GM18868 (cell line): ENCODE results near the gene IL6R.
A peak's percentile ranks its signal among the peaks of the same experiment; 100 is the strongest.
"Not testable (repeated sequence)": the region's sequence is repeated elsewhere in the genome, so short reads cannot be mapped to it uniquely, and the experiment has no call there.

Experiments
- ATAC-seq: cut with Tn5 transposase; IDR thresholded peaks from one replicate; pipeline ENCODE4 v1.9.1; 2021; ENCODE audit warnings: mild to moderate bottlenecking, moderate library complexity; ENCODE audit not compliant: unreplicated experiment

IL6R gene

DNA sequence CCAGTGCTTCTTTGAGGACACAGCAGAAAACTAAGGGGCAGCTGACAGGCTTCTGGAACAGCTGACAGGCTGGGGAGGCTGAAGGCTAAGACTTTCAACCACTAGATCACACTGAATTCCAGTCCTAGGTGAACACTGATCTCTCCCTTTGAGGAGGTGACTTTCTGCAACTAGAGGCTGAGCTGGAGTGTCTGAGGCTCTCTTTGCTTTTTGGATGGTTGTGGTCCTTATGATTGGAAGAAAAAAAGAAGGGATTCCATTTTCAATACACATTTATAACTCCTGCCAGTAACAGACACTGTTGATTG, 1.4 kb downstream of the IL6R start:
- ATAC-seq = no peak

DNA sequence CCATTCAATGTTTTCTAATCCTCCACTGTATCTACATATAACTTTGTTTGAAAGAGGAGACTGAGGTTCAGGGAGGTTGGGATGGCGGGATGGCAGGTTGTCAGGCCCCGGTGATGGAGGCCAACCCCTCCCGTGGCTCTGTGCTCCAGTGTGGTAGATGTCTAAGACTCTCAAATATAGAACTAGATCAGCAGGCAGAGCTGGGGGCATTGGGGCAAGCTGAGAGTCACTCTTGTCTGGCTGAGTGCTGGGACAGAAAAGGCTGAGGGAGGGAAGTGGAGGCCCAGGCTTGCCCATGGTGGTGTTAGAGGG, 1.7 kb downstream of the IL6R start:
- ATAC-seq = no peak

DNA sequence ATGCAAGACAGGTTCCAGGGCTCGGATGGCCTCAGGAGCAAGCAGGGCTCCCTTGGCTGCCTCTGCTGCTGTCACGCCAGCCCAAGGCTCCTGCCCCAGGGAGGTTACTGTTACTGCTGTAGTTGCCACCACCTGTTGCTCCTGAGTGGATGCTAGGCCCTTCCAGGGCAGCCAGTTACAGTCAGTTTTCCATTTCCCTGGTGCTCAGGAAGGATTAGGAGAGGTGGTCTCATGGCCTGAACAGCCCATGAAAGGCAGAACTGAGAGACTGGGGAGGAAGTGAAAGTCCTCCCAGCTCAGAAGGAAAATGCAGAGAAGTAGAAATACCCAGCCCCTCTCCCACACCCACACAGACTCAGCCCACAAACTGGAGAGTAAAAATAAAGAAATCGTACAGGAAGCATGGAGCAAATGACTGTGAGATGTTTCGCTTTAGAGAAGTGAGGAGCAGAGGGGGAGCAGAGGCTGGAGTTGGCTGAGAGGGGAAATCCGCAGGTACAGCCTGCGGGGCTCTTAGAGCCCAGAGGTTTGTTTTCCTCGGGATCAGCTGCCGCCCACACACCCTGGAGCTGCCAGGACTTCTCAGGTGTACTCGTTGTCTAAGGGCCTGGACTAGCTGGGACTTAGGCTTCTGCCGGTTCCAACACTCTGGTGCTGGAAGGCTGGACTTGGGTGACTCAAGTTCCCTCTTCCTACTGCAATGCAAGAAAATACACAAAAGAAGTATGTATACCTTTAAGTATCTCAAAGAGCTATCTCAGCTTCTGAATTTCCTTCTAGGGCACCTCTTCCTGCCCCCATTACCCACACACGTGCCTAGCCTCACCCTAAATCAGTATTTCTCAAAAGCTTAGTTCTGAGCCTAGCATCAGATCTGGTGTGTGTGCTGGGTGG, 2.3 kb downstream of the IL6R start:
- ATAC-seq = no peak

DNA sequence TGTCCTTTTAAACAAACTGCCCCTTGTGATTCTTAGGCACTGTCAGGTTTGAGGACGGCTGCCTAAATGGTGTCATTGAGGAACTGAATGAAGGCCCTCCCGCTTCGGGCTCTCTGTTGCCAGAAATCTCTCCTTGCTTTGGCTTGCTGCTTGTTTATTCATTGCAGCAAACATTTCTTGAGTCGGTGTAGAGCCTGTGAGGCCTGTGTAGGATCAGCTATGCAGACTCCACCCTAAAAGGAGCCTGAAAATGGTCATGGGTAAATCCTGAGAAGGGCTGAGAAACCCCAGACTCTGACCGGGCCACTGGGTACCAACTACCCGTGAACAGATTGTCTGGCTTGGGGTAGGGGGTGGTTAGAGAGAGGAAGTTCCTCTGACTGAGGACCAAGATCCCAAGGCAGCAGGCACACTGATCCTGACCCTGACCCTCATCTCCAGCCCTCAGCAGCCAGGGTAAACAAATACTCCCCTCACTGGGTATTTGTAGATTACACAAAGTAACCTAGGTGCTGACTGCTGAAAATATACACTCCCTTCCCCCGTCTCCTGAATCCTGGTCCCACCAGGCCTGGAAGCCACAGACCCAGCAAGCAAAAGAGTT, 3.1 kb downstream of the IL6R start:
- ATAC-seq = no peak

DNA sequence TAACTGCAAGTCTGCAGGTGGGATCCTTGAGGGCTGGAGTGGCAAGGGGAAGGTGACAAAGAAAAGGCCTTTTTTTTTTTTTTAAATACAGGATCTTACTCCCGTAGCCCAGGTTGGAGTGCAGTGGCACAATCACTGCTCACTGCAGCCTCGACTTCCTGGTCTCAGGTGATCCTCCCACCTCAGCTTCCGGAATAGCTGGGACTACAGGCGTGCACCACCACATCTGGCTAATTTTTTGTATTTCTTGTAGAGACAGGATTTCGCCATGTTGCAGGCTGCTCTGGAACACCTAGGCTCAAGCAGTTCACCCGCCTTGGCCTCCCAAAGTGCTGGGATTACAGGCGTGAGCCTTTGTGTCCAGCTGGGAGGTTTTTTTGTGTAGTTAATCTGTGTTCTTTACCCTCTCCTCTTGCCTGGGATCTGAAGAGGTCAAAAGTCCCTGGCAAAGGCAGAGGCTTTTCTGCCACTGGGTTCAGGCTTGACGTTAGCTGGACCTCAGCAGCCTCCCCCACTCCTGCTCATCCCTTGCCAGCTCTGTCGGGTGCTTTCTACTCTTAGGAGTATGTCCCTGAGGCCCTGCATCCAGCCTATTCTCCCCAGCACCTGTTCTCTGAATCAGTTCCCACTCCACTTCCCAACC, 5.2 kb downstream of the IL6R start:
- no peak for ATAC-seq

DNA sequence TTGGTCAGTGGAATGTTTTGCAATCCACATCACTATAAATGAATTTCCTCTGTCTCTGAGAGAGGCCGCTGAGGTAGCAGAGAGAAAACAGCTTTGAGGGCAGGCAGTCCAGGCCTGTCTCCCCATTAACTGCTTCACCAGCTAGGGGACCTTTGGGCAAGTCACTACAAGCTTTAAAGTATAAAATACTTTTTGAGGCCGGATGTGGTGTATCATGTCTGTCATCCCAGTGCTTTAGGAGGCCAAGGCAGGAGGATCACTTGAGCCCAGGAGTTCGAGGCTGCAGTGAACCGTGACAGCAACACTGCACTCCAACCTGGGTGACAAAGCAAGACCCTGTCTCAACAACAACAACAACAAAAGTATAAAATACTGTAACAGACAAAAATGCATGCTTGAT, 6.4 kb downstream of the IL6R start:
- ATAC-seq = no peak

DNA sequence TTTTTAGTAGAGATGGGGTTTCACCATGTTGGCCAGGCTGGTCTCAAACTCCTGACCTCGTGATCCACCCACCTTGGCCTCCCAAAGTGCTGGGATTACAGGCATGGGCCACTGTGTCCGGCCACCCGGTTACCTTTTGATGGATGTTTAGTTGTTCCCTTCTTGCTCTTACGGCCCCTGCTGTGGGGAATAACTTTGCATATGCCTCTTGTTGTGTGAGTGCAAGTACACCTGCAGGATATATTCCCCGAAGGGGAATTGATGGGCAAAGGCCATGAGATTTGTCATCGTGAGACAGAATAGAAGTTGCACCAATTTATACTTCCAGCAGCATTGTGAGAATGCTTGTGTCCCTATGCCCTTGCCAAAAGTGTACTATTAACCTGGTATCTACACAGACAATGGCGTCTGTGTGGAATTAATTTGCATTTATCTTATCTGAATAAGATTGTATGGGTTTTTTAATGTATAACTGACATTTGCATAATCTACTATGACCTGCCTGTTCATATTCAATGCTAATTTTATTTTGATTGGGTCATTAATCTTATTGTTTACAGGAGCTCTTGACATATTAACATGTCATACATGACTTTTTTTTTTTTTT, 8.1 kb downstream of the IL6R start:
- ATAC-seq = no peak

DNA sequence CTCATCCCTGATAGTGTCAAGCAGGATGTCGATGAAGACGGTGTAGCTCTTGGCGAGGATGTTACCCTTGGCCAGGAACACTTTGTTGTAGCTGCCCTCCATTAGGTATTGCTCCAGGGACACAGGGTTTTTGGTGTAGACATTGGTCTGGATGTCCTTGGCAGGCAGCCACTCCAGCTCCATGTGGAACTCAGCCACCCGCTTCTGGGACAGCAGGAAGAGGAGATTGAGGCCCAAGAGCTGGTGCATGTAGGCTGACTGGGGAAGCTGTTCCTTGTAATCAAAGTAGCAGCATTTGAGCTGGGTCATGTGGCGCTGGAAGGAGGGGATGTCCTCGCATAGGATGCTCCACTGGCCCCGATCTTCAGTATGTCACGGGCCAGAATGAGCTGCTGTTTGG, 9.5 kb downstream of the IL6R start:
- ATAC-seq = no peak

DNA sequence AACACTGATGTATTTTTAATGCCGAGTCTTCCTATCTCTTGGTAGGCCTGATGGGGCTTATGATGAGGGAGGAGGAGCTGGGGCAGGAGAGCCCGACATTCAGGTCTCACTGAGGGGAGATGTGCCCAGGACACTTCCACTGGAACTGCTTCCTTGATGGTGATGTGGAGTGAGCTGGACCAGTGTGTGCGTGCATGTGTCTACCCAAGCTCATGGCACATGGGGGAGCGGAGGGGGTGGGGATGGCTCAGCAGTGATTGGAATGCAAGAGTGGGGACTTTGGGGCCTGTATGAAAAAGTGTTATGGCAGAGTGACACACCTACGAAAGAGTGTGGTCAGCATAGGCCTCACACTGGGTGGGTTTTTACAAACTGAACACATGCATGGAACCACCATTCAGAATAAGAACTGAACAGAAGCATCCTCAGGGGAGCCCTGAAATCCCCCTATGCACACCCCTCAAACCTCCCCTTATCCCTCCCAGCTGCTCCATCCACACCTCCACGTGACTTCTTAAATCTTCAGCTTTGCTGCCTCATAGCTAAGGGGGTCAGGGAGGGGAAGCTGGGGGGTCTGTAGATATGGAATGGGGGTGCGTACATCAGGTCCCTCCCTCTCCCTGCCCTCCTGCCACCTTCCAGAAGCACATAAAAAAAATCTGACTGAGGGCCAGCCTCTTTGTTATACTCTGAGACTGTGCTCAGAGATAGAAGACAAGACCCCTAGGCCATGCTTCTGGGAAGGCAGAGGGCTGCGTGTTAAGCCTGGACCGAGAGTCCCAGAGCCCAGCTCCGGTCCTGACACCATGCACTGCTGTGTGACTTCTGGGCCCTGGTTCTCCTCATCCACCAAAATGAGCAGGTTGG, 11.6 kb downstream of the IL6R start:
- no peak for ATAC-seq

DNA sequence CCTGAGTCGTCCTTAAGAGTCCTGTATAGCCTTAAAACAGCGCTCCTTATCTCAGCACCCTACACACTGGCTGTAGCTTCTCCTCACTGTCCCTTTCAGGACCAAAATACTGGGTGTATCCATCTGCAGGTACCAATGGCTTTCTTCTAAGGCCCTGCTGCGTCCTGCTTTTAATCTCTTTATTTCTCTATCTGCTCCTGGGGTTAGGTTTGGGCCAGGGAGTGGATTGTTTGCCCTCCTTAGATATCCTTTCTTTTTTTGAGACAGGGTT, 12.1 kb downstream of the IL6R start:
- no peak for ATAC-seq

DNA sequence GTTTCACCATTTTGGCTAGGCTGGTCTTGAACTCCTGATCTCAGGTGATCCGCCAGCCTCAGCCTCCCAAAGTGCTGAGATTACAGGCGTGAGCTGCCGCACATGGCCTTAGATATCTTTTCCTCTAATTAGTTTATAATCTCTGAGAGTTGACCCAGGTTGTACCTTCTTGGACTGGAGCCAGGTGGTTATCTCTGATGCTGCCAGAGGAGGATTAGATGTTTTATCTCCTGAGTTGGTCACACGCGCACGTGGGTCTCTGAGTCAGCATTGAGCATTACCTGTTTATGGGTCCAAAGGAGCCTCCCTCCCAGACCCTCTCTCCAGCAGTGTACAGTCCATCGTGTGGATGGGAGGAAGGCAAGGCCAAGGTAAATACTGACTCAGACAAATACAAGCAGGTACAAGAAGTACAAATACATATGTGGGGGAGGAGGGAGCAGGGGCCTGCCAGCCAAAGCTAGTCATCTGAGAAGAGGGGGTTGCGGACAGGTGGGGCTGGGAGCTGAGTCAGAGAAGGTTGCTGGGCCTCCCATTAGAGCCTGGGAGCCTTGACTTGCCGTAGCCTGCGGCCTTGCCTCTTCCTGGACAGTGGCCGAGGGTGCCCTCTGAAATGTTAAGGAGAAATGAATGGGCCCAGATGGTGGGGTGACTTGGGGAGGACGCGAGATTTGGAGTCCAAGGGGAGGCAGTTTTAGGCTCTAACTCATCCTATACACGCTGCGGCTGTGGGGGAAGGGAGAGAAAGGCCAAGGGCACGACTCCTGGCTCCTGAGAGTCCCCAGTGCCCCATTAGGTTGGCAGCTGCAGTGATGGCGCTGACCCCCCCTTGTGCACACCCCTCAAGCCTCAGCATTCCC, 13.1 kb downstream of the IL6R start:
- ATAC-seq = no peak

DNA sequence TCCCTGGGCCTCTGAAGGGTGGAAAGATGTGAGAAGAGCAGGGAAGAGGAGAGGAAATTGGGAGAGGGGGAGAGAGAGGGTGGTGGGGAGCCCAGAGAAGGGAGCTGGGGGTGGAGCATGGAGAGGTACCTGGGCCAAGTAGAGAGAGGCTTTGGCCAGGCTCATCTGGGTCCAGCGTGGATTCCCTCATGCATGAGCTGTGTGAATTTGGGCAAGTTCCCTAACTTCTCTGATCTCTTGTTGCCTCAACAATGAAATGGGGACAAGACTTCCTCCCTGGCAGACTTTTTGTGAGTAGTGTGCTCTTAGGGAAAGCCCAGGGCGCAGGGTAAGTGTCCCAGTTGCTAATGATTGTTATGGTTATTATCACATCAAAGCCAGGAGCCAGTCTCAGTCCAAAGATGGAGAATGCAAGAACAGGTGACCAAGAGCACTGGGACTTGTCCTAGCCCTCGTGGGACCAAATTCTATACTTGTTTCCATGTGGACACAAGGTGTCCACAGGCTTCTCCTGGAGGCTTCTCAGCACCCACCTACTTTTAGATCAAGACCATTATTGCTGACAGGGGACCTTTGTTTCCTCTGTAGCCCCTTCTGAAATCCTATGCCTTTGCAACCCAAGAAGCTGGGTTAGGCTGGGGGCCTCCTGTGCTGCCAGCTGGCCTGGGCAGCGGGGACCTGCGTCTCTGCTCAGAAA, 13.9 kb downstream of the IL6R start:
- ATAC-seq = no peak

DNA sequence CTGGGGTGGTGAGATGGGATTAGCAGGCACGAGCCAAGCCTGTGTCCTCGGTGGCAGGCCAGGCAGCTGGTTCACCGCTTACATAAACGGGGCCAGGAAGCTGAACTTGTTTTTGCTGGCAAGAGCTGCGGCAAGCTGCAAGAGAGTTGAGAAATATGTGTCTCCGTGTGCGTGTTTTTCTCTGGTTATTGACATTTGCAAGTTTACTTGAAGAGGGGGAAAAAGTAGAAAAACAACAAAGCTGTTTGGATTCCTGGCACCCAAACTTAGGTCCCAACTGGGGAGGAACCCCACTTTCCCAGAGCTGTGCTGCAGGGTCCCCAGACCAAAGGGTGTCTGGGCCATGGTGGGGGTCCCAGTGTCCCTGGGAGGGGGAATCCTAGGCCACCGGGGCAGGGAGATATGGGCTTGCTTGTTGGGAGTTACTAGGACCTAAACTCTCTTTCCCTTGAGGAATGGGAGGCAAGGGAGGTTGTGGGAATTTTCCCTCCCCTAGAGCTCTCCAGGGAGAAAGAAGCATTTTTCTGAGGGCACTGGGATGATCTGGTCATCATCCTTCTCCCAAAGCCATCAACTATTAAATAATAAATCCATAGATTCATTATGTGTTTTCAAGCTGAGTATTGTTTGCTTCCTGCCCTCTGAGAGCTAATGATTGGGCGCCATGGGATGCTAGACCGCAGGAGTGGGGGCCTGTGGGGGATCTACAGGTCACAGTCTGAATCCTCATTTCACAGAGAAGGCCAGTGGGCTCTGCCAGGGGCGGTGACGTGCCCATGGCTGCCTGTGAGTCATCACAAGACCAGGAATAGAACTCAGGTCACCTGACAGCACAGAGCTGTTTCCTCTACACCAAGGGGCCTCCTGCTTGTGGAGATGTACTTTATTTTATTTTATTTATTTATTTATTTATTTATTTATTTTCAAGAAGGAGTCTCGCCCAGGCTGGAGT, 14.8 kb downstream of the IL6R start:
- ATAC-seq = peak; percentile 63

DNA sequence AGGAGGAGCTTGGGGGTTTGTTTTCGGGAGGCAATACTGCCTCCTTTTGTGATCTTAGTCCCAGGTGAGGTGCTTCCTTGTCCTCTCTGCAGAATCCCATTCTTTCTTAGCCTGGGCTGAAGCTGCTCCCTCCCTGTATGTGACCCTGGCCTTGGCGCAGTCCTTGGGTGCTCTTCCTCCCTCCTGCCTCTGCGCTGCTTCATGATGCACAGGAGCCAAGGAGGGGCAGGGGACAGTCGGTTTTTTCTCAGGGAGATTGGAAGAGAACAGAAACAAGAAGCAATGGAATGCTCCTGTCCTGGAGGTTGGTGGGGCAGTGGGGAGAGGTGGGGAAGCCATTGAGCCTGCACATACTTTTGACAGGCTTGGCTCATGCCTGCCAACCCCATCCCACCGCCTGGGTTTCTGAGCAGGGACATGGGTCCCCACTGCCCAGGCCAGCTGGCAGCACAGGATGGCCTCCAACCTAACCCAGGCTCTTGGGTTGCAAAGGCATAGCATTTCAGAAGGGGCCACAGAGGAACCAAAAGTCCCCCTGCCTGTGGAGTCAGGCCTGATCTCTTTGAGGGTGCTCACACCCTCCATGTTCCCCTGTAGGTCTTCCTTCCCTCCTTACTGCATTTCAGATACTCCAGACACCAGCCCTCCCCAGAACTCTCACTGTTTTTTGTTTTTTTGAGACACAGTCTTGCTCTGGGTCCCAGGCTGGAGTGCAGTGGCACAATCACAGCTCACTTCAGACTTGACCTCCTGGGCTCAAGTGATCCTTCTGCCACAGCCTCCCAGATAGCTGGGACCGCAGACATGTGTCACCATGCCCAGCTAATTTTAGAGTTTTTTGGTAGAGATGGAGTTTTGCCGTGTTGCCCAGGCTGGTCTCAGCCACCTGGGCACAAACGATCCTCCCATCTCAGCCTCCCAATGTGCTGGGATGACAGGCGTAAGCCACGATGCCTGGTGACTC, 16.1 kb downstream of the IL6R start:
- no peak for ATAC-seq

DNA sequence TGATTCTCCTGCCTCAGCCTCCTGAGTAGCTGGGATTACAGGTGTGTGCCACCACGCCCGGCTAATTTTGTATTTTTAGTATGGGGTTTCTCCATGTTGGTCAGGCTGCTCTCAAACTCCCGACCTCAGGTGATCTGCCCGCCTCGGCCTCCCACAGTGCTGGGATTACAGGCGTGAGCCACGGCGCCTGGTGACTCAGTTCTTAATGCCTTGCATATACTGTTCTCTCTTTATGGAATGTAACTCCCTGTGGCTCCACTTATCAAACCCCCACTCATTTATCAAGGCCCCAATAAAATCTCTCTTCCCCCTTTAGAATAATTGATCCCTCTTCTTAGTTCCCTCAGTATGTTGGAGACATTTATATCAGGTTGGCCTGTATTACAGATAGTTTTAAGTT, 16.9 kb downstream of the IL6R start:
- not testable (repeated sequence) for ATAC-seq

DNA sequence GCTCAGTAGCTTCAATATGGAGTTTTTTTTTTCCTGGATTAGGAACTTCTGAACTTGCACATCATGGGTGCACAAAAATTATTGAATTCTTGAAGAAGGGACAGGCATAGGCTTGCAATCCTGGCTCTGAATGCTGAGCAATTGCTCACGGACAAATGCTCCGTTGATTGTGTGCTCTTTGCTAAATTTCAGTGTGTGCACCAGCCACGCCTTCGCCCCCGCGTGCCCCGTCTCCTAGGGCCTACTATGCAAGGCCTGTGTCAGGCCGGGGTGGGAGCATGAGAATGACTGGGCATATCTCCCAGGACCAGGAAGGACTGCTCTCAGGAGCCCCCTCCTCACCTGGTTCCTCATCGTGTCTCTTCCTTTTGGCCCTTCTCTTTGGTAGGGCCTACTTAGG, 17.4 kb downstream of the IL6R start:
- ATAC-seq = no peak

DNA sequence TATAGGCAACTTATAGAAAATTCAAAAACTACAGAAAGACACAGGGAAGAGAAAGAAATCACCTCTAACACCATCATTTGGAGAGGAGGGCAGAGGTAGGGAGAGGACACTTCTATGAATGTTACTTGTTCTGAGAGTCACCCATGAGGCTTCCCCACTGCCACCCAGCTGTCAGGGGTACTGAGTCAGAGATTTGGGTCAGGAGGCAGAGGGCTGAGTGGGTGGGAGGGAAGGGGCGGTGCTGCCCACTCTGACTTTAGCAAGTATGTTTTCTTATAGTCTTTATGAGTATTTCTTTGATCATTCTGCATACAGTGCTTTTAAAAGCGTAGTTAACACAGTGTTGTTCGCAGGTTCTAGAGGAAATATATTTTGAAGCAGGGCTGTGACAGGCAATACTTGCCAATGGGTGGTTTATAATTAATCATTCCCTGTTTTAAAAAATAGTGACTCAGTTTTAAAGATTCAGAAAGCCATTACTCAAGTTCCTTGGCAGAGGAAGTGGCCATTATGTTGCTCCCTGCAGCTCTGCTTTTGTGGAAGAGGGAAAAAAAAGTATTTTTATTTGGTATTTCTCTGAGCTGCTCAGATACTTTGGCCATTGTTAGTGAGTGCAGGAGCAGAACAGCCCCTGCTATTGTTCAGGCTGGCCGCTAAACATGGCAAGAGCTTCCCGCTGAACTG, 18.3 kb downstream of the IL6R start:
- ATAC-seq = no peak
